Measurements from ENCODE around the gene CFAP251.

GRCh38 chr12:121986489-121987245 lies 68.3 kb downstream of the CFAP251 start:
- no peak for TF ChIP-seq CTCF (IDR thresholded peaks at IDR 0.05)
- no peak for TF ChIP-seq POLR2A (IDR thresholded peaks at IDR 0.05)
